K562 (cell line): ENCODE data around the gene NDUFAF2. TPM values are rescaled to one million over a fixed set of nuclear protein-coding genes. Genes with fewer than 3 reads are reported as not detected.

Experiments
- ATAC-seq: fragments of 200-7000 bp; cut with Tn5 transposase; 3 replicates; pipeline ENCODE4 v1.9.1; 2020; ENCODE audit warnings: moderate library complexity
- BruUV-seq: library from RNA; stranded (reverse); fragments of 400-500 nt; replicated peaks from 2 replicates; lab custom pipeline; 2021; lab: Mats Ljungman, UMichigan
- CTCF ChIA-PET: fragments of 300-600 bp; formaldehyde crosslinking; extraction: SDS; loops from one replicate; lab custom pipeline; 2021; ENCODE audit warnings: low intra/inter-chr PET ratio; lab: Yijun Ruan, JAX
- POLR2A ChIA-PET: fragments of 300-600, 350-650 bp; sonication (Branson Sonifier 250); formaldehyde crosslinking; extraction: SDS; loops from one replicate; lab custom pipeline; 2021; ENCODE audit warnings: antibody characterized with exemption, inconsistent platforms; lab: Yijun Ruan, JAX
- DNase-seq, 4 experiments: peaks; one replicate each; pipeline versions ENCODE4 v3.0.0 to v3.0.0-alpha.2; 2011 to 2018; ENCODE audit warnings: low spot score in 3 of 4, mixed read lengths in 3 of 4; ENCODE audit errors: extremely low read depth in 1 of 4
- FAIRE-seq: peaks from 2 replicates; lab custom pipeline; 2011; peaks lifted over from hg19 to GRCh38; lab: Jason Lieb, UNC
- H2AFZ ChIP-seq: 2 replicates; pipeline ENCODE4 v1.6.0; 2011; ENCODE audit warnings: low read depth, low read length, control low read depth, inconsistent platforms
- H3K27ac ChIP-seq: fragments of 200-600 bp; 3 replicates; pipeline ENCODE4 v1.8.0; 2011; ENCODE audit warnings: low read depth, mild to moderate bottlenecking, control low read depth, inconsistent platforms, low read length, moderate library complexity, mixed read lengths; ENCODE audit errors: extremely low read depth
- H3K27me3 ChIP-seq, 2 experiments: fragments of 300-600 bp in 1 of 2; 2 replicates in 1 of 2; 3 replicates in 1 of 2; pipeline versions ENCODE4 v1.6.0 to v1.8.0; 2011; ENCODE audit warnings: inconsistent platforms in 2 of 2, low read length in 2 of 2, mild to moderate bottlenecking in 1 of 2, mixed read lengths in 1 of 2, moderate library complexity in 1 of 2; ENCODE audit not compliant: control insufficient read depth in 2 of 2, insufficient read depth in 2 of 2
- H3K36me3 ChIP-seq: fragments of 300-600 bp; 3 replicates; pipeline ENCODE4 v1.8.0; 2011; ENCODE audit warnings: mild to moderate bottlenecking, low read length, inconsistent platforms; ENCODE audit not compliant: control insufficient read depth, insufficient read depth
- H3K4me1 ChIP-seq, 2 experiments: fragments of 200-600 bp in 1 of 2; replicated peaks in 1 of 2; 2 replicates in 1 of 2; 3 replicates in 1 of 2; pipeline versions ENCODE4 v1.5.1 to v1.8.0; 2011; ENCODE audit warnings: inconsistent platforms in 2 of 2, low read length in 2 of 2, mild to moderate bottlenecking in 1 of 2, mixed read lengths in 1 of 2, moderate library complexity in 1 of 2; ENCODE audit not compliant: control insufficient read depth in 2 of 2, insufficient read depth in 2 of 2
- H3K4me2 ChIP-seq: 2 replicates; pipeline ENCODE4 v1.6.1; 2011; ENCODE audit warnings: low read length, control low read depth, inconsistent platforms, mixed read lengths; ENCODE audit not compliant: insufficient read depth
- H3K4me3 ChIP-seq: fragments of 200-600 bp; sonication (generic), shearing (Covaris generic); 2 replicates; pipeline ENCODE4 v1.5.1; 2016; ENCODE audit warnings: control low read depth, inconsistent platforms
- H3K79me2 ChIP-seq: fragments of 200-600 bp; 3 replicates; pipeline ENCODE4 v1.8.0; 2011; ENCODE audit warnings: low read length, inconsistent platforms; ENCODE audit not compliant: control insufficient read depth, insufficient read depth
- H3K9ac ChIP-seq, 2 experiments: 2 replicates each; pipeline versions ENCODE4 v1.6.0 to v1.6.1; 2011; ENCODE audit warnings: low read depth in 2 of 2, low read length in 2 of 2, control low read depth in 1 of 2, inconsistent platforms in 1 of 2, mild to moderate bottlenecking in 1 of 2, mixed read lengths in 1 of 2; ENCODE audit not compliant: insufficient read depth in 1 of 2
- H3K9me1 ChIP-seq: one replicate; pipeline ENCODE4 v1.6.0; 2011; ENCODE audit warnings: inconsistent platforms, mild to moderate bottlenecking, low read length, moderate library complexity; ENCODE audit not compliant: control insufficient read depth, insufficient read depth
- H3K9me3 ChIP-seq: replicated peaks from 2 replicates; pipeline ENCODE4 v1.5.1; 2011; ENCODE audit warnings: low read depth, low read length, inconsistent platforms; ENCODE audit not compliant: control insufficient read depth, insufficient read depth
- H4K20me1 ChIP-seq: replicated peaks from 2 replicates; pipeline ENCODE4 v1.6.1; 2011; ENCODE audit warnings: low read length, inconsistent platforms, mixed read lengths; ENCODE audit not compliant: control insufficient read depth, insufficient read depth
- CREM ChIP-seq: IDR thresholded peaks from 2 replicates; pipeline ENCODE4 v1.6.1; 2014; ENCODE audit warnings: antibody characterized with exemption, low read depth
- E2F3 ChIP-seq: fragments of 250-450 bp; sonication (Bioruptor Pico); IDR thresholded peaks from 2 replicates; pipeline ENCODE4 v1.4.0; 2020; ENCODE audit warnings: mild to moderate bottlenecking
- ELK1 ChIP-seq: sonication (generic); formaldehyde crosslinking; IDR thresholded peaks from 2 replicates; pipeline ENCODE4 v1.8.1; 2022; ENCODE audit warnings: missing genetic modification reagents
- JUN ChIP-seq, 2 experiments: sonication (generic) in 1 of 2; formaldehyde crosslinking in 1 of 2; IDR thresholded peaks; 2 replicates each; pipeline versions ENCODE4 v1.6.1 to v1.8.0; 2012 to 2022; ENCODE audit warnings: borderline replicate concordance in 2 of 2, mild to moderate bottlenecking in 2 of 2, improper control_type of control experiment in 1 of 2, low read depth in 1 of 2, low read length in 1 of 2, missing genetic modification reagents in 1 of 2
- MEF2D ChIP-seq: conservative IDR thresholded peaks from 2 replicates; pipeline ENCODE4 v1.6.1; 2016; ENCODE audit warnings: low read depth, missing genetic modification characterization, missing compliant biosample characterization
- NFRKB ChIP-seq: fragments of 450-650 bp; IDR thresholded peaks from 2 replicates; pipeline ENCODE4 v1.6.1; 2016; ENCODE audit warnings: low read depth
- RB1 ChIP-seq: fragments of 450-650 bp; IDR thresholded peaks from 2 replicates; pipeline ENCODE4 v1.6.1; 2017; ENCODE audit warnings: low read depth, mild to moderate bottlenecking
- SIN3B ChIP-seq: fragments of 450-650 bp; IDR thresholded peaks from 2 replicates; pipeline ENCODE4 v1.6.1; 2017; ENCODE audit warnings: low read depth, mild to moderate bottlenecking, moderate library complexity
- SP1 ChIP-seq: sonication (generic); formaldehyde crosslinking; IDR thresholded peaks from 2 replicates; pipeline ENCODE4 v1.8.1; 2022; ENCODE audit warnings: mild to moderate bottlenecking, missing genetic modification reagents
- ZFPM2 ChIP-seq: fragments of 250-450 bp; sonication (Bioruptor Pico); IDR thresholded peaks from 2 replicates; pipeline ENCODE4 v1.5.1; 2022; ENCODE audit warnings: mild to moderate bottlenecking
- WGBS: fragments of 100-300 bp; shearing (Covaris generic); methylation state at CpG from one replicate; pipeline ENCODE4 v1.1.6; 2016; ENCODE audit warnings: low coverage, mixed read lengths; ENCODE audit not compliant: insufficient coverage; ENCODE audit errors: missing lambda C conversion rate; 5-methylcytosine and 5-hydroxymethylcytosine counted together
- in situ Hi-C: fragments of 300-500 bp; cut with MboI; formaldehyde crosslinking; loops from 4 replicates; pipeline ENCODE4 v1.15.0; 2018; ENCODE audit warnings: inconsistent platforms, mixed read lengths
- intact Hi-C: fragments of 100-400 bp; cut with micrococcal nuclease; formaldehyde crosslinking; loops from 2 replicates; pipeline ENCODE4 v1.14.2; 2022
- polyA plus RNA-seq, 8 experiments: library from polyadenylated mRNA; depleted of rRNA in 4 of 8; stranded (reverse) in 5 of 8; unstranded in 3 of 8; fragments of >200 nt; fragmentation: Nextera tagmentation in 2 of 8; fragmentation: Illumina TruSeq in 1 of 8; extraction: Ambion mirVana in 2 of 8; extraction: Trizol in 1 of 8; gene quantifications; 2 replicates each; pipeline versions ENCODE4 v1.2.1 to v1.2.3, GENCODE V29; 2011 to 2014; ENCODE audit warnings: inconsistent platforms in 1 of 8, missing spikeins in 1 of 8
- total RNA-seq, 7 experiments: library from RNA; depleted of rRNA in 6 of 7; stranded (reverse); fragments of >200 nt in 6 of 7; fragmentation: Illumina TruSeq in 2 of 7; extraction: Trizol in 2 of 7; gene quantifications; 2 replicates each; pipeline versions ENCODE4 v1.2.1 to v1.2.3, GENCODE V29; 2011 to 2021; ENCODE audit warnings: low replicate concordance in 1 of 7
- TF ChIP-seq, protein P1 (sequence below), 2 experiments: fragments of 200-800 bp in 1 of 2; sonication (Bioruptor generic) in 1 of 2; sonication (generic) in 1 of 2; formaldehyde crosslinking in 1 of 2; IDR thresholded peaks in 1 of 2; conservative IDR thresholded peaks in 1 of 2; 2 replicates each; pipeline versions ENCODE4 v1.5.0 to v1.6.1; 2016 to 2020; ENCODE audit warnings: missing compliant biosample characterization in 1 of 2, missing genetic modification characterization in 1 of 2, missing genetic modification reagents in 1 of 2
- TF ChIP-seq, protein P2 (sequence below): fragments of 450-650 bp; formaldehyde crosslinking; IDR thresholded peaks from 2 replicates; pipeline ENCODE4 v1.4.0; 2022; ENCODE audit warnings: mild to moderate bottlenecking, moderate library complexity
- TF ChIP-seq, protein P3 (sequence below): fragments of 250-450 bp; sonication (Bioruptor Pico); IDR thresholded peaks from 2 replicates; pipeline ENCODE4 v1.4.0; 2020

Gene NDUFAF2
- total and polyA plus RNA-seq, 9 of the 15 experiments (the other 6 are each of a cell fraction or from before 2014, with no cell fraction given) = 56.0 to 155 (median 95.9) TPM

DNA sequence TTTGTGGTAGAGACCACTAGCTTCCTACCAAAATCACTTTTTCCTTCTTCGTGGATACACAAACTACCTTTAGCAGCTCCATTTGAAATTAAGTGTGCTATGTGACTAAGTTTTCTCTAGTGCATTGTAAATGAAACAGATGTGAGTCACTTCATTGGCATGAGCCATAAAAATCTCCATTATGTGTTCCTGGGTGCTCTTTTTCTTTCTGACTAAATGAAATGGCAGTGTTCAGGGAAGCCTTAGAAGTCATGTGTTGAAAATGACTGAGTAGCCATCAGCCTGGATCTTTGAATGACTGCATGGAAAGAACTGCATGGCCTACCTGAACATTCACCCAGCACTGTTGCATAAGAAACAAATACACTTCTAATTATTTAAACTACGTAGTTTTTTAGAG lies 107.9 kb downstream of the NDUFAF2 start:
- Histone ChIP-seq H3K36me3 (no peaks in the 10 kb centered on the region), H3K27ac (no peak overlapping the region), H4K20me1 (no peaks in the 10 kb centered on the region), H2AFZ (no peak overlapping the region), H3K4me3 (no peak overlapping the region), H3K4me2 (no peak overlapping the region), H3K4me1 (no peaks in the 10 kb centered on the region), H3K27me3 (no peaks in the 10 kb centered on the region), H3K9ac (no peak overlapping the region), H3K9me3 (no peaks in the 10 kb centered on the region), H3K79me2 (no peaks in the 10 kb centered on the region), H3K9me1 (no peaks in the 10 kb centered on the region)
- no TSS peak for BruUV-seq
- ChIA-PET POLR2A (no interaction called here), CTCF (no interaction called here)
- in situ Hi-C loops (loop anchor here (25.0 kb wide), 1 partner anchor 584 kb away; no protein-coding TSS in a partner anchor), intact Hi-C loops (loop anchor here (5.0 to 10.0 kb wide), 4 partner anchors 98 to 889 kb away; partner anchors contain the start of gene SMIM15)
- WGBS = 88% methylated on average over 2 of the region's 2 CpGs
- ATAC-seq = no peak
- DNase-seq = no peak
- no peak for FAIRE-seq
- TF ChIP-seq SIN3B (no peak), E2F3 (no peak), ZFPM2 (CRISPR knock-in tag) (no peak), ELK1 (CRISPR knock-in tag) (no peak), RB1 (no peak), NFRKB (no peak), SP1 (CRISPR knock-in tag) (no peak), MEF2D (tag) (no peak), JUN (IDR thresholded peaks at IDR 0.05; ENCODE audit: borderline replicate concordance, low read depth, low read length) (no peak), JUN (CRISPR knock-in tag; IDR thresholded peaks at IDR 0.05; ENCODE audit: borderline replicate concordance) (no peak), CREM (no peak)
- TF ChIP-seq, protein P1, sequence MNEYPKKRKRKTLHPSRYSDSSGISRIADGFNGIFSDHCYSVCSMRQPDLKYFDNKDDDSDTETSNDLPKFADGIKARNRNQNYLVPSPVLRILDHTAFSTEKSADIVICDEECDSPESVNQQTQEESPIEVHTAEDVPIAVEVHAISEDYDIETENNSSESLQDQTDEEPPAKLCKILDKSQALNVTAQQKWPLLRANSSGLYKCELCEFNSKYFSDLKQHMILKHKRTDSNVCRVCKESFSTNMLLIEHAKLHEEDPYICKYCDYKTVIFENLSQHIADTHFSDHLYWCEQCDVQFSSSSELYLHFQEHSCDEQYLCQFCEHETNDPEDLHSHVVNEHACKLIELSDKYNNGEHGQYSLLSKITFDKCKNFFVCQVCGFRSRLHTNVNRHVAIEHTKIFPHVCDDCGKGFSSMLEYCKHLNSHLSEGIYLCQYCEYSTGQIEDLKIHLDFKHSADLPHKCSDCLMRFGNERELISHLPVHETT (CRISPR knock-in tag; conservative IDR thresholded peaks at IDR 0.05 in 1 of 2, IDR thresholded peaks at IDR 0.05 in 1 of 2) = no peak
- TF ChIP-seq, protein P2, sequence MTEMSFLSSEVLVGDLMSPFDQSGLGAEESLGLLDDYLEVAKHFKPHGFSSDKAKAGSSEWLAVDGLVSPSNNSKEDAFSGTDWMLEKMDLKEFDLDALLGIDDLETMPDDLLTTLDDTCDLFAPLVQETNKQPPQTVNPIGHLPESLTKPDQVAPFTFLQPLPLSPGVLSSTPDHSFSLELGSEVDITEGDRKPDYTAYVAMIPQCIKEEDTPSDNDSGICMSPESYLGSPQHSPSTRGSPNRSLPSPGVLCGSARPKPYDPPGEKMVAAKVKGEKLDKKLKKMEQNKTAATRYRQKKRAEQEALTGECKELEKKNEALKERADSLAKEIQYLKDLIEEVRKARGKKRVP (CRISPR knock-in tag) = no peak
- TF ChIP-seq, protein P3, sequence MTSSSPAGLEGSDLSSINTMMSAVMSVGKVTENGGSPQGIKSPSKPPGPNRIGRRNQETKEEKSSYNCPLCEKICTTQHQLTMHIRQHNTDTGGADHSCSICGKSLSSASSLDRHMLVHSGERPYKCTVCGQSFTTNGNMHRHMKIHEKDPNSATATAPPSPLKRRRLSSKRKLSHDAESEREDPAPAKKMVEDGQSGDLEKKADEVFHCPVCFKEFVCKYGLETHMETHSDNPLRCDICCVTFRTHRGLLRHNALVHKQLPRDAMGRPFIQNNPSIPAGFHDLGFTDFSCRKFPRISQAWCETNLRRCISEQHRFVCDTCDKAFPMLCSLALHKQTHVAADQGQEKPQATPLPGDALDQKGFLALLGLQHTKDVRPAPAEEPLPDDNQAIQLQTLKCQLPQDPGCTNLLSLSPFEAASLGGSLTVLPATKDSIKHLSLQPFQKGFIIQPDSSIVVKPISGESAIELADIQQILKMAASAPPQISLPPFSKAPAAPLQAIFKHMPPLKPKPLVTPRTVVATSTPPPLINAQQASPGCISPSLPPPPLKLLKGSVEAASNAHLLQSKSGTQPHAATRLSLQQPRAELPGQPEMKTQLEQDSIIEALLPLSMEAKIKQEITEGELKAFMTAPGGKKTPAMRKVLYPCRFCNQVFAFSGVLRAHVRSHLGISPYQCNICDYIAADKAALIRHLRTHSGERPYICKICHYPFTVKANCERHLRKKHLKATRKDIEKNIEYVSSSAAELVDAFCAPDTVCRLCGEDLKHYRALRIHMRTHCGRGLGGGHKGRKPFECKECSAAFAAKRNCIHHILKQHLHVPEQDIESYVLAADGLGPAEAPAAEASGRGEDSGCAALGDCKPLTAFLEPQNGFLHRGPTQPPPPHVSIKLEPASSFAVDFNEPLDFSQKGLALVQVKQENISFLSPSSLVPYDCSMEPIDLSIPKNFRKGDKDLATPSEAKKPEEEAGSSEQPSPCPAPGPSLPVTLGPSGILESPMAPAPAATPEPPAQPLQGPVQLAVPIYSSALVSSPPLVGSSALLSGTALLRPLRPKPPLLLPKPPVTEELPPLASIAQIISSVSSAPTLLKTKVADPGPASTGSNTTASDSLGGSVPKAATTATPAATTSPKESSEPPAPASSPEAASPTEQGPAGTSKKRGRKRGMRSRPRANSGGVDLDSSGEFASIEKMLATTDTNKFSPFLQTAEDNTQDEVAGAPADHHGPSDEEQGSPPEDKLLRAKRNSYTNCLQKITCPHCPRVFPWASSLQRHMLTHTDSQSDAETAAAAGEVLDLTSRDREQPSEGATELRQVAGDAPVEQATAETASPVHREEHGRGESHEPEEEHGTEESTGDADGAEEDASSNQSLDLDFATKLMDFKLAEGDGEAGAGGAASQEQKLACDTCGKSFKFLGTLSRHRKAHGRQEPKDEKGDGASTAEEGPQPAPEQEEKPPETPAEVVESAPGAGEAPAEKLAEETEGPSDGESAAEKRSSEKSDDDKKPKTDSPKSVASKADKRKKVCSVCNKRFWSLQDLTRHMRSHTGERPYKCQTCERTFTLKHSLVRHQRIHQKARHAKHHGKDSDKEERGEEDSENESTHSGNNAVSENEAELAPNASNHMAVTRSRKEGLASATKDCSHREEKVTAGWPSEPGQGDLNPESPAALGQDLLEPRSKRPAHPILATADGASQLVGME = no peak
